EH (cell line): Measurements from ENCODE around the gene MAGIX.

ENCODE experiments used
- DNase-seq: peaks from one replicate; pipeline ENCODE4 v3.0.0-alpha.2; 2015; ENCODE audit warnings: low read depth

The MAGIX gene

GRCh38 chrX:49206543-49206942 is 44.0 kb downstream of the MAGIX start:
- no peak for DNase-seq

GRCh38 chrX:49208399-49208798 is 45.8 kb downstream of the MAGIX start:
- no peak for DNase-seq

- no peak for DNase-seq
Observed at GRCh38 chrX:49209434-49210251, 47.1 kb downstream of the MAGIX start.

- DNase-seq = no peak
Observed at GRCh38 chrX:49210406-49210805, 47.8 kb downstream of the MAGIX start.

- no peak for DNase-seq
Observed at GRCh38 chrX:49211074-49211473, 48.5 kb downstream of the MAGIX start.

GRCh38 chrX:49212209-49212608 is 49.7 kb downstream of the MAGIX start:
- no peak for DNase-seq

GRCh38 chrX:49212861-49213260 is 50.3 kb downstream of the MAGIX start:
- no peak for DNase-seq

- no peak for DNase-seq
Observed at GRCh38 chrX:49214416-49214815, 51.9 kb downstream of the MAGIX start.

GRCh38 chrX:49214996-49215526 is 52.5 kb downstream of the MAGIX start:
- no peak for DNase-seq
